GM12878 (cell line): Measurements from ENCODE around the gene SERPINE2. TPM values are rescaled to one million over a fixed set of nuclear protein-coding genes. Genes with fewer than 3 reads are reported as not detected.

ENCODE experiments used
- BCL11A ChIP-seq: IDR thresholded peaks from 2 replicates; pipeline ENCODE4 v1.6.1; 2011; ENCODE audit warnings: low read depth, low read length
- IKZF1 ChIP-seq: fragments of 450-650 bp; conservative IDR thresholded peaks from 2 replicates; pipeline ENCODE4 v1.6.1; 2017; ENCODE audit warnings: antibody characterized with exemption, mild to moderate bottlenecking
- SMC3 ChIP-seq: IDR thresholded peaks from 2 replicates; pipeline ENCODE4 v1.6.1; 2011; ENCODE audit warnings: low read length, improper control_type of control experiment, borderline replicate concordance
- USF1 ChIP-seq: IDR thresholded peaks from 2 replicates; pipeline ENCODE4 v1.6.1; 2011; ENCODE audit warnings: borderline replicate concordance, low read depth, mild to moderate bottlenecking, moderate library complexity, mixed read lengths, low read length; ENCODE audit not compliant: insufficient read depth; ENCODE audit errors: extremely low read length
- WRNIP1 ChIP-seq: IDR thresholded peaks from 2 replicates; pipeline ENCODE4 v1.6.1; 2011; ENCODE audit warnings: low read depth, low read length, improper control_type of control experiment, borderline replicate concordance
- polyA plus RNA-seq, 11 experiments: library from polyadenylated mRNA; depleted of rRNA in 4 of 11; unstranded in 6 of 11; stranded (reverse) in 5 of 11; fragments of >200 nt; fragmentation: Nextera tagmentation in 4 of 11; fragmentation: Illumina TruSeq in 1 of 11; extraction: Ambion mirVana in 4 of 11; extraction: Trizol in 1 of 11; gene quantifications; 1 replicate in 1 of 11; 2 replicates in 10 of 11; pipeline versions ENCODE4 v1.2.1 to v1.2.3, GENCODE V29; 2011 to 2016; ENCODE audit warnings: inconsistent platforms in 2 of 11, missing spikeins in 2 of 11, low read depth in 1 of 11
- total RNA-seq, 4 experiments: library from RNA; depleted of rRNA in 3 of 4; stranded (reverse); fragments of >200 nt in 3 of 4; fragmentation: Illumina TruSeq in 1 of 4; extraction: Trizol in 1 of 4; gene quantifications; 2 replicates each; pipeline versions ENCODE4 v1.2.1 to v1.2.3, GENCODE V29; 2013 to 2021
- TF ChIP-seq, protein P1 (sequence below): IDR thresholded peaks from 2 replicates; pipeline ENCODE4 v1.6.1; 2012; ENCODE audit warnings: improper control_type of control experiment, low read depth, low read length; ENCODE audit not compliant: insufficient replicate concordance
- TF ChIP-seq, protein P2 (sequence below): IDR thresholded peaks from 2 replicates; pipeline ENCODE4 v1.6.1; 2011; ENCODE audit warnings: borderline replicate concordance, low read depth, mild to moderate bottlenecking, moderate library complexity, low read length; ENCODE audit not compliant: insufficient read depth, poor library complexity, severe bottlenecking

SERPINE2 gene
- total and polyA plus RNA-seq, 10 of the 15 experiments (the other 5 are each of a cell fraction or from before 2014, with no cell fraction given) = 0.18 to 1.7 (median 0.39) TPM

GRCh38 chr2:223989206-223989855, 49.8 kb downstream of the SERPINE2 start (continued):
- TF ChIP-seq, protein P1, sequence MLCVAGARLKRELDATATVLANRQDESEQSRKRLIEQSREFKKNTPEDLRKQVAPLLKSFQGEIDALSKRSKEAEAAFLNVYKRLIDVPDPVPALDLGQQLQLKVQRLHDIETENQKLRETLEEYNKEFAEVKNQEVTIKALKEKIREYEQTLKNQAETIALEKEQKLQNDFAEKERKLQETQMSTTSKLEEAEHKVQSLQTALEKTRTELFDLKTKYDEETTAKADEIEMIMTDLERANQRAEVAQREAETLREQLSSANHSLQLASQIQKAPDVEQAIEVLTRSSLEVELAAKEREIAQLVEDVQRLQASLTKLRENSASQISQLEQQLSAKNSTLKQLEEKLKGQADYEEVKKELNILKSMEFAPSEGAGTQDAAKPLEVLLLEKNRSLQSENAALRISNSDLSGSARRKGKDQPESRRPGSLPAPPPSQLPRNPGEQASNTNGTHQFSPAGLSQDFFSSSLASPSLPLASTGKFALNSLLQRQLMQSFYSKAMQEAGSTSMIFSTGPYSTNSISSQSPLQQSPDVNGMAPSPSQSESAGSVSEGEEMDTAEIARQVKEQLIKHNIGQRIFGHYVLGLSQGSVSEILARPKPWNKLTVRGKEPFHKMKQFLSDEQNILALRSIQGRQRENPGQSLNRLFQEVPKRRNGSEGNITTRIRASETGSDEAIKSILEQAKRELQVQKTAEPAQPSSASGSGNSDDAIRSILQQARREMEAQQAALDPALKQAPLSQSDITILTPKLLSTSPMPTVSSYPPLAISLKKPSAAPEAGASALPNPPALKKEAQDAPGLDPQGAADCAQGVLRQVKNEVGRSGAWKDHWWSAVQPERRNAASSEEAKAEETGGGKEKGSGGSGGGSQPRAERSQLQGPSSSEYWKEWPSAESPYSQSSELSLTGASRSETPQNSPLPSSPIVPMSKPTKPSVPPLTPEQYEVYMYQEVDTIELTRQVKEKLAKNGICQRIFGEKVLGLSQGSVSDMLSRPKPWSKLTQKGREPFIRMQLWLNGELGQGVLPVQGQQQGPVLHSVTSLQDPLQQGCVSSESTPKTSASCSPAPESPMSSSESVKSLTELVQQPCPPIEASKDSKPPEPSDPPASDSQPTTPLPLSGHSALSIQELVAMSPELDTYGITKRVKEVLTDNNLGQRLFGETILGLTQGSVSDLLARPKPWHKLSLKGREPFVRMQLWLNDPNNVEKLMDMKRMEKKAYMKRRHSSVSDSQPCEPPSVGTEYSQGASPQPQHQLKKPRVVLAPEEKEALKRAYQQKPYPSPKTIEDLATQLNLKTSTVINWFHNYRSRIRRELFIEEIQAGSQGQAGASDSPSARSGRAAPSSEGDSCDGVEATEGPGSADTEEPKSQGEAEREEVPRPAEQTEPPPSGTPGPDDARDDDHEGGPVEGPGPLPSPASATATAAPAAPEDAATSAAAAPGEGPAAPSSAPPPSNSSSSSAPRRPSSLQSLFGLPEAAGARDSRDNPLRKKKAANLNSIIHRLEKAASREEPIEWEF = no peak
- TF ChIP-seq BCL11A = no peak
- TF ChIP-seq, protein P2, sequence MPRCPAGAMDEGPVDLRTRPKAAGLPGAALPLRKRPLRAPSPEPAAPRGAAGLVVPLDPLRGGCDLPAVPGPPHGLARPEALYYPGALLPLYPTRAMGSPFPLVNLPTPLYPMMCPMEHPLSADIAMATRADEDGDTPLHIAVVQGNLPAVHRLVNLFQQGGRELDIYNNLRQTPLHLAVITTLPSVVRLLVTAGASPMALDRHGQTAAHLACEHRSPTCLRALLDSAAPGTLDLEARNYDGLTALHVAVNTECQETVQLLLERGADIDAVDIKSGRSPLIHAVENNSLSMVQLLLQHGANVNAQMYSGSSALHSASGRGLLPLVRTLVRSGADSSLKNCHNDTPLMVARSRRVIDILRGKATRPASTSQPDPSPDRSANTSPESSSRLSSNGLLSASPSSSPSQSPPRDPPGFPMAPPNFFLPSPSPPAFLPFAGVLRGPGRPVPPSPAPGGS = no peak
- no peak for TF ChIP-seq WRNIP1
- TF ChIP-seq SMC3 = 0 out of 2 replicates have a peak, but pooled peaks have one; percentile 14
- no peak for TF ChIP-seq USF1
- TF ChIP-seq IKZF1 = no peak
